H1 (cell line): Measurements from ENCODE around the gene ACAP3. TPM values are rescaled to one million over a fixed set of nuclear protein-coding genes. Genes with fewer than 3 reads are reported as not detected.
A peak's percentile ranks its signal among the peaks of the same experiment; 100 is the strongest.

Experiments
- CTCF ChIA-PET: fragments of 300-600 bp; sonication (Branson Sonifier 250); formaldehyde crosslinking; loops from one replicate; lab custom pipeline; 2021; ENCODE audit not compliant: partially characterized antibody; lab: Charles Lee
- POLR2A ChIA-PET: fragments of 300-600 bp; sonication (Branson Sonifier 250); formaldehyde crosslinking; loops from one replicate; lab custom pipeline; 2021; ENCODE audit warnings: inconsistent platforms; ENCODE audit not compliant: partially characterized antibody; lab: Charles Lee
- DNase-seq, 2 experiments: peaks; one replicate each; pipeline versions ENCODE4 v3.0.0 to v3.0.0-alpha.2; 2010 to 2022; ENCODE audit warnings: low spot score in 2 of 2, low read depth in 1 of 2, mixed read lengths in 1 of 2
- FAIRE-seq: peaks from 2 replicates; lab custom pipeline; 2011; peaks lifted over from hg19 to GRCh38; lab: Jason Lieb, UNC
- H2AFZ ChIP-seq: 2 replicates; pipeline ENCODE4 v1.8.1; 2012; ENCODE audit warnings: low read length, inconsistent platforms
- H2AK5ac ChIP-seq: 2 replicates; pipeline ENCODE4 v1.6.1; 2013; ENCODE audit warnings: low read depth, low read length
- H2BK120ac ChIP-seq: replicated peaks from 2 replicates; pipeline ENCODE3; 2013; ENCODE audit warnings: low read depth, low read length, inconsistent platforms
- H2BK12ac ChIP-seq: 2 replicates; pipeline ENCODE4 v1.6.1; 2013; ENCODE audit warnings: low read depth, low read length
- H2BK15ac ChIP-seq: 2 replicates; pipeline ENCODE4 v1.6.1; 2013; ENCODE audit warnings: low read length
- H2BK20ac ChIP-seq: 2 replicates; pipeline ENCODE4 v1.6.1; 2013; ENCODE audit warnings: low read length
- H2BK5ac ChIP-seq: 2 replicates; pipeline ENCODE4 v1.6.1; 2013; ENCODE audit warnings: low read depth, low read length
- H3K14ac ChIP-seq: 2 replicates; pipeline ENCODE4 v1.6.1; 2013; ENCODE audit warnings: inconsistent platforms; ENCODE audit not compliant: insufficient read length
- H3K18ac ChIP-seq: 2 replicates; pipeline ENCODE4 v1.6.1; 2013; ENCODE audit warnings: low read length; ENCODE audit errors: extremely low read depth
- H3K23ac ChIP-seq: 2 replicates; pipeline ENCODE4 v1.6.1; 2013; ENCODE audit warnings: inconsistent platforms; ENCODE audit not compliant: insufficient read length
- H3K23me2 ChIP-seq: 2 replicates; pipeline ENCODE4 v1.6.1; 2013; ENCODE audit warnings: low read depth, low read length
- H3K27ac ChIP-seq: 2 replicates; pipeline ENCODE4 v1.6.1; 2011; ENCODE audit warnings: low read depth, low read length, inconsistent platforms
- H3K27me3 ChIP-seq, 4 experiments: replicated peaks in 1 of 4; 1 replicate in 1 of 4; 2 replicates in 3 of 4; pipeline versions ENCODE4 v1.6.1 to v1.8.1; 2011 to 2013; ENCODE audit warnings: low read length in 3 of 4, mild to moderate bottlenecking in 3 of 4, inconsistent platforms in 2 of 4, mixed read lengths in 2 of 4, moderate library complexity in 1 of 4; ENCODE audit not compliant: control insufficient read depth in 3 of 4, insufficient read depth in 3 of 4; ENCODE audit errors: extremely low read depth in 1 of 4
- H3K36me3 ChIP-seq, 4 experiments: 2 replicates each; pipeline versions ENCODE4 v1.6.1 to v1.8.1; 2011 to 2013; ENCODE audit warnings: mild to moderate bottlenecking in 4 of 4, low read length in 3 of 4, moderate library complexity in 2 of 4, control low read depth in 1 of 4, inconsistent platforms in 1 of 4; ENCODE audit not compliant: insufficient read depth in 4 of 4, control insufficient read depth in 2 of 4
- H3K4ac ChIP-seq: replicated peaks from 2 replicates; pipeline ENCODE3; 2013; ENCODE audit warnings: low read length, low read depth, mixed read lengths, inconsistent platforms; ENCODE audit not compliant: insufficient read length
- H3K4me1 ChIP-seq, 4 experiments: replicated peaks in 1 of 4; 1 replicate in 1 of 4; 2 replicates in 3 of 4; pipeline versions ENCODE4 v1.6.1 to v1.8.1; 2011 to 2013; ENCODE audit warnings: low read length in 3 of 4, inconsistent platforms in 2 of 4, mixed read lengths in 1 of 4; ENCODE audit not compliant: insufficient read depth in 4 of 4, control insufficient read depth in 3 of 4
- H3K4me2 ChIP-seq, 2 experiments: 2 replicates each; pipeline versions ENCODE4 v1.6.1 to v1.8.1; 2011 to 2013; ENCODE audit warnings: low read depth in 2 of 2, low read length in 2 of 2, control low read depth in 1 of 2, inconsistent platforms in 1 of 2, mild to moderate bottlenecking in 1 of 2; ENCODE audit not compliant: insufficient read depth in 1 of 2
- H3K4me3 ChIP-seq, 4 experiments: fragments of 200-600, 300-600 bp in 1 of 4; sonication (generic), shearing (Covaris generic), sonication (Bioruptor Twin) in 1 of 4; 2 replicates each; pipeline versions ENCODE4 v1.5.1 to v1.8.1; 2011 to 2016; ENCODE audit warnings: low read length in 4 of 4, low read depth in 3 of 4, control low read depth in 2 of 4, inconsistent platforms in 2 of 4, mild to moderate bottlenecking in 2 of 4, mixed read lengths in 1 of 4, moderate library complexity in 1 of 4; ENCODE audit not compliant: insufficient read depth in 2 of 4; ENCODE audit errors: extremely low read depth in 1 of 4
- H3K56ac ChIP-seq: replicated peaks from 2 replicates; pipeline ENCODE3; 2013; ENCODE audit warnings: low read depth, mild to moderate bottlenecking, mixed read lengths, low read length, inconsistent platforms; ENCODE audit not compliant: insufficient read length
- H3K79me1 ChIP-seq: 2 replicates; pipeline ENCODE4 v1.6.1; 2013; ENCODE audit warnings: low read depth, low read length, control low read depth
- H3K79me2 ChIP-seq, 2 experiments: 2 replicates each; pipeline versions ENCODE4 v1.6.1 to v1.8.1; 2012 to 2013; ENCODE audit warnings: low read length in 2 of 2, mild to moderate bottlenecking in 2 of 2, inconsistent platforms in 1 of 2; ENCODE audit not compliant: insufficient read depth in 2 of 2, control insufficient read depth in 1 of 2
- H3K9ac ChIP-seq, 4 experiments: replicated peaks in 1 of 4; 1 replicate in 1 of 4; 2 replicates in 3 of 4; pipeline versions ENCODE4 v1.6.1 to v1.8.1; 2011 to 2013; ENCODE audit warnings: low read depth in 3 of 4, low read length in 3 of 4, control low read depth in 2 of 4, mild to moderate bottlenecking in 2 of 4, moderate library complexity in 2 of 4, inconsistent platforms in 1 of 4; ENCODE audit errors: extremely low read depth in 1 of 4
- H3K9me3 ChIP-seq, 2 experiments: 2 replicates each; pipeline versions ENCODE4 v1.6.1 to v1.8.1; 2012 to 2013; ENCODE audit warnings: mild to moderate bottlenecking in 2 of 2, moderate library complexity in 2 of 2, control low read depth in 1 of 2, inconsistent platforms in 1 of 2, low read depth in 1 of 2, low read length in 1 of 2, mixed read lengths in 1 of 2; ENCODE audit not compliant: insufficient read depth in 2 of 2
- H4K20me1 ChIP-seq, 2 experiments: replicated peaks in 1 of 2; 2 replicates each; pipeline versions ENCODE3 to v1.8.1; 2011 to 2013; ENCODE audit warnings: inconsistent platforms in 2 of 2, low read length in 2 of 2, mild to moderate bottlenecking in 1 of 2; ENCODE audit not compliant: insufficient read depth in 2 of 2, control insufficient read depth in 1 of 2
- H4K5ac ChIP-seq: 2 replicates; pipeline ENCODE4 v1.6.1; 2013; ENCODE audit warnings: low read length, low read depth, mixed read lengths, inconsistent platforms; ENCODE audit not compliant: insufficient read length
- H4K8ac ChIP-seq: 2 replicates; pipeline ENCODE4 v1.8.0; 2013; ENCODE audit warnings: mild to moderate bottlenecking, moderate library complexity, low read length, inconsistent platforms; ENCODE audit not compliant: insufficient read depth; ENCODE audit errors: extremely low read depth
- H4K91ac ChIP-seq: replicated peaks from 2 replicates; pipeline ENCODE3; 2013; ENCODE audit warnings: low read length, mixed read lengths, inconsistent platforms; ENCODE audit not compliant: insufficient read length
- ASH2L ChIP-seq: fragments of 200-600, 300-600 bp; sonication (generic); IDR thresholded peaks from one replicate; pipeline ENCODE4 v1.7.1; 2017; ENCODE audit warnings: low read length
- ATF3 ChIP-seq: IDR thresholded peaks from 2 replicates; pipeline ENCODE4 v1.6.1; 2011; ENCODE audit warnings: low read depth, mild to moderate bottlenecking, low read length; ENCODE audit not compliant: insufficient read depth
- BRCA1 ChIP-seq: IDR thresholded peaks from 2 replicates; pipeline ENCODE4 v1.6.1; 2012; ENCODE audit warnings: low read depth, low read length, improper control_type of control experiment
- CHD1 ChIP-seq: IDR thresholded peaks from 2 replicates; pipeline ENCODE4 v1.6.1; 2012; ENCODE audit warnings: low read depth, low read length, improper control_type of control experiment
- JUND ChIP-seq: IDR thresholded peaks from 2 replicates; pipeline ENCODE4 v1.6.1; 2011; ENCODE audit warnings: mild to moderate bottlenecking, improper control_type of control experiment, low read length
- PHF8 ChIP-seq: fragments of 200-600 bp; sonication (generic); conservative IDR thresholded peaks from 2 replicates; pipeline ENCODE4 v1.7.1; 2012; ENCODE audit warnings: low read depth, mild to moderate bottlenecking, inconsistent platforms, low read length, moderate library complexity
- POU5F1 ChIP-seq: IDR thresholded peaks from 2 replicates; pipeline ENCODE4 v1.6.1; 2011; ENCODE audit warnings: low read depth, mild to moderate bottlenecking, low read length, moderate library complexity
- SIN3A ChIP-seq, 2 experiments: IDR thresholded peaks in 1 of 2; conservative IDR thresholded peaks in 1 of 2; 2 replicates each; pipeline ENCODE4 v1.6.1; 2011 to 2012; ENCODE audit warnings: low read length in 2 of 2, improper control_type of control experiment in 1 of 2, low read depth in 1 of 2, mild to moderate bottlenecking in 1 of 2
- SRF ChIP-seq: IDR thresholded peaks from 2 replicates; pipeline ENCODE4 v1.6.1; 2011; ENCODE audit warnings: mild to moderate bottlenecking, low read depth, low read length, moderate library complexity
- TAF1 ChIP-seq: IDR thresholded peaks from 2 replicates; pipeline ENCODE4 v1.6.1; 2011; ENCODE audit warnings: mild to moderate bottlenecking, low read depth, low read length
- WGBS, 2 experiments: shearing (Covaris generic) in 1 of 2; methylation state at CpG; one replicate each; pipeline versions ENCODE4 v1.1.6 to v1.1.7; 2013 to 2015; ENCODE audit warnings: low lambda C conversion rate in 2 of 2, mixed read lengths in 2 of 2, inconsistent platforms in 1 of 2, low coverage in 1 of 2, missing lambda C conversion rate in 1 of 2; ENCODE audit not compliant: insufficient replicate concordance in 2 of 2, insufficient coverage in 1 of 2, insufficient read length in 1 of 2; ENCODE audit errors: extremely low coverage in 1 of 2, missing lambda C conversion rate in 1 of 2; 5-methylcytosine and 5-hydroxymethylcytosine counted together
- polyA plus RNA-seq, 7 experiments: library from polyadenylated mRNA; depleted of rRNA in 3 of 7; stranded (reverse) in 5 of 7; unstranded in 2 of 7; fragments of >200 nt in 5 of 7; fragments of 200-250 nt in 2 of 7; gene quantifications; 1 replicate in 5 of 7; 2 replicates in 1 of 7; 4 replicates in 1 of 7; pipeline versions ENCODE4 v1.2.1 to v1.2.3, GENCODE V29; 2011 to 2013; ENCODE audit warnings: missing spikeins in 2 of 7, mixed read lengths in 2 of 7
- total RNA-seq: library from RNA; stranded (reverse); fragmentation: NEBNext Ultra II Directional; extraction: Animal tissue kit (Norgen Biotek cat#: 25700); gene quantifications from 2 replicates; pipeline ENCODE4 v1.2.1, GENCODE V29; 2021

Gene ACAP3
- total and polyA plus RNA-seq, 2 of the 8 experiments (the other 6 are each of a cell fraction or from before 2014, with no cell fraction given), result 14.8 to 28.3 TPM

- H3K4me2 ChIP-seq, result peak overlapping the region; percentile 69 to 95
- H3K56ac ChIP-seq, result no peak overlapping the region
- no peak overlapping the region for H3K23ac ChIP-seq
- H2BK15ac ChIP-seq, result peak overlapping the region; percentile 88; the same call in 1 of the 2 replicates
- peaks cover 9 to 17% (median 14%) of the 10 kb centered on the region in 4 experiments for H3K27me3 ChIP-seq
- H3K36me3 ChIP-seq, result no peaks in the 10 kb centered on the region
- ChIA-PET POLR2A (interaction anchor here (0.8 to 5.1 kb wide), 10 partner anchors 9 to 83 kb away, joined by 3 to 80 read pairs (median 4); partner anchors contain the start of gene AURKAIP1), CTCF (interaction anchor here (1.0 to 3.4 kb wide), 4 partner anchors 11 to 20 kb away, joined by 3 to 40 read pairs (median 4); partner anchors contain the start of gene AURKAIP1)
- WGBS, 2 experiments, result 9% methylated on average over 72 of the region's 116 CpGs; no CpG with 5 or more reads in 1 of the 2 experiments
- H2AK5ac ChIP-seq, result peak overlapping the region; percentile 65; the same call in 1 of the 2 replicates
- H3K4ac ChIP-seq, result peak overlapping the region; percentile 91
- H3K4me3 ChIP-seq, result peak overlapping the region; percentile 23 to 61 (median 29)
- no peak overlapping the region for H3K9ac ChIP-seq
- no peaks in the 10 kb centered on the region for H3K79me2 ChIP-seq
- FAIRE-seq, result no peak
- peaks cover 0 to 6% of the 10 kb centered on the region in 2 experiments for H4K20me1 ChIP-seq
- H4K5ac ChIP-seq, result no peak overlapping the region
- H3K14ac ChIP-seq, result no peak overlapping the region
- H2AFZ ChIP-seq, result no peak overlapping the region
- peak overlapping the region; percentile 52 for H3K18ac ChIP-seq
- peak in 1 of 2 experiments; percentile 69 for DNase-seq
- no peak overlapping the region for H2BK20ac ChIP-seq
- peaks cover 2 to 48% (median 38%) of the 10 kb centered on the region in 4 experiments for H3K4me1 ChIP-seq
- no peaks in the 10 kb centered on the region for H3K79me1 ChIP-seq
- H2BK120ac ChIP-seq, result no peak overlapping the region
- H3K9me3 ChIP-seq, result no peaks in the 10 kb centered on the region
- H4K8ac ChIP-seq, result peak overlapping the region; percentile 7
- peak overlapping the region; percentile 68 for H4K91ac ChIP-seq
- H2BK5ac ChIP-seq, result peak overlapping the region; percentile 60; the same call in 1 of the 2 replicates
- no peak overlapping the region for H3K27ac ChIP-seq
- peaks cover 17% of the 10 kb centered on the region; the same call in 1 of the 2 replicates for H3K23me2 ChIP-seq
- peak overlapping the region; percentile 39; the same call in 1 of the 2 replicates for H2BK12ac ChIP-seq
- no peak for TF ChIP-seq ASH2L
- no peak for TF ChIP-seq SRF
- TF ChIP-seq SIN3A (conservative IDR thresholded peaks at IDR 0.05 in 1 of 2, IDR thresholded peaks at IDR 0.05 in 1 of 2; ENCODE audit: low read depth in 1 of 2, low read length in 2 of 2), result no peak
- no peak for TF ChIP-seq PHF8
- TF ChIP-seq CHD1, result no peak
- TF ChIP-seq ATF3, result no peak
- no peak for TF ChIP-seq TAF1
- no peak for TF ChIP-seq POU5F1
- TF ChIP-seq BRCA1, result no peak
- no peak for TF ChIP-seq JUND
Observed at GRCh38 chr1:1354271-1355247, 46.8 kb upstream of the ACAP3 start.
